ENCODE data around the gene COLEC12.

Gene COLEC12

DNA sequence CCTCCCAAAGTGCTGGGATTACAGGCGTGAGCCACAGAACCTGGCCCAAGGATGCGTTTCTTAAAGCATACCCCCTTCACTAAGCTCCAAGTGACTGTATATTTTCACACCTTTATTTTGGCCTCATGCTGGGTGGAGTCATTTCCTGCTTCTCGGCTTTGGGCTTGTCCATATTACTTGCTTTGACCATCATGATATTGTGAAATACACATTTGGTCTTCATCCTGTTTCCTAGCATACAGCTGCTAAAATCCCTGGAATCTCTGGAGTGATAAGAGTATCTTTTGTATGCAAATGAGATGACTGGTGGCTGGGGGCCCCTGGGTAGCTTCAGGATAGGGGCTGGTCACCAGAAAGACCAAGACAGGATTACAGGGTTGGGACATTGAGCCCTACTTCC, 17.6 kb upstream of the COLEC12 start:
- H3K27me3 ChIP-seq (ENCODE audit: low read length), result no peaks in the 10 kb centered on the region
- no peaks in the 10 kb centered on the region for H4K20me1 ChIP-seq (ENCODE audit: low read depth, low read length)
- H3K9ac ChIP-seq (ENCODE audit: low read length), result no peak overlapping the region
- H3K79me2 ChIP-seq (ENCODE audit: insufficient read depth, low read length), result no peaks in the 10 kb centered on the region
- H3K4me2 ChIP-seq (ENCODE audit: low read depth, low read length, poor library complexity, severe bottlenecking), result no peak overlapping the region
- H3K4me3 ChIP-seq (ENCODE audit: insufficient read depth, low read length, poor library complexity, severe bottlenecking), result no peak overlapping the region
- H3K9me2 ChIP-seq (replicated peaks; ENCODE audit: insufficient read depth, low read length), result no peaks in the 10 kb centered on the region
- no peak overlapping the region for H3K27ac ChIP-seq (ENCODE audit: low read depth, low read length)
- H3K9me3 ChIP-seq (ENCODE audit: insufficient read depth, low read length), result no peaks in the 10 kb centered on the region
- H2AFZ ChIP-seq (ENCODE audit: low read depth, low read length, severe bottlenecking), result no peak overlapping the region
- TF ChIP-seq, protein P1, sequence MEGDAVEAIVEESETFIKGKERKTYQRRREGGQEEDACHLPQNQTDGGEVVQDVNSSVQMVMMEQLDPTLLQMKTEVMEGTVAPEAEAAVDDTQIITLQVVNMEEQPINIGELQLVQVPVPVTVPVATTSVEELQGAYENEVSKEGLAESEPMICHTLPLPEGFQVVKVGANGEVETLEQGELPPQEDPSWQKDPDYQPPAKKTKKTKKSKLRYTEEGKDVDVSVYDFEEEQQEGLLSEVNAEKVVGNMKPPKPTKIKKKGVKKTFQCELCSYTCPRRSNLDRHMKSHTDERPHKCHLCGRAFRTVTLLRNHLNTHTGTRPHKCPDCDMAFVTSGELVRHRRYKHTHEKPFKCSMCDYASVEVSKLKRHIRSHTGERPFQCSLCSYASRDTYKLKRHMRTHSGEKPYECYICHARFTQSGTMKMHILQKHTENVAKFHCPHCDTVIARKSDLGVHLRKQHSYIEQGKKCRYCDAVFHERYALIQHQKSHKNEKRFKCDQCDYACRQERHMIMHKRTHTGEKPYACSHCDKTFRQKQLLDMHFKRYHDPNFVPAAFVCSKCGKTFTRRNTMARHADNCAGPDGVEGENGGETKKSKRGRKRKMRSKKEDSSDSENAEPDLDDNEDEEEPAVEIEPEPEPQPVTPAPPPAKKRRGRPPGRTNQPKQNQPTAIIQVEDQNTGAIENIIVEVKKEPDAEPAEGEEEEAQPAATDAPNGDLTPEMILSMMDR (IDR thresholded peaks at IDR 0.05; ENCODE audit: insufficient read depth, low read length, poor library complexity, severe bottlenecking), result no peak
- TF ChIP-seq EZH2phosphoT487 (conservative IDR thresholded peaks at IDR 0.05; ENCODE audit: low read length), result no peak
- no peaks in the 10 kb centered on the region for H3F3A ChIP-seq (ENCODE audit: insufficient read depth)
- no peaks in the 10 kb centered on the region for H3K36me3 ChIP-seq (ENCODE audit: low read length)

DNA sequence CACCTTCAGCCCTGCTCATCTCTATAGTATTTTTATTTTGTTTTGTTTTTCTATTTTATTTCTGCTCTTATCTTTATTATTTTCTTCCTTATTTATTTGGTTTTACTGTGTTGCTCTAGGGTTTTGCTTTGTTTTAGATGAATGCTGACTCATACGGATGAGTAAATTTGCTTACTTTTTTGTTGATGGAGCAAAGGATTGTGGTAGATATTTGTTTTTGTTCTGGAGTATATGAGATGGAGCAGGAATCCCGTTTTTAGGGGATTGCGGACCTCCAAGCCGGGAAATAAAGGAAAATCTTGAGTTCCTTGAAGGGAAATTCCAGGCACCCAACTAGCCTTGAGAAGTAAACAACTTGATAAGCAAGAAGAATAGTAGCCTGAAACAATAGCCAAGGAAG, 15.3 kb upstream of the COLEC12 start:
- Histone ChIP-seq H3K27me3 (ENCODE audit: low read length) (no peaks in the 10 kb centered on the region), H3K4me3 (ENCODE audit: insufficient read depth, low read length, poor library complexity, severe bottlenecking) (no peak overlapping the region), H3K9me2 (replicated peaks; ENCODE audit: insufficient read depth, low read length) (no peaks in the 10 kb centered on the region), H3K27ac (ENCODE audit: low read depth, low read length) (no peak overlapping the region), H3K79me2 (ENCODE audit: insufficient read depth, low read length) (no peaks in the 10 kb centered on the region), H4K20me1 (ENCODE audit: low read depth, low read length) (no peaks in the 10 kb centered on the region), H3K9me3 (ENCODE audit: insufficient read depth, low read length) (no peaks in the 10 kb centered on the region), H3F3A (ENCODE audit: insufficient read depth) (no peaks in the 10 kb centered on the region), H3K36me3 (ENCODE audit: low read length) (no peaks in the 10 kb centered on the region), H3K4me2 (ENCODE audit: low read depth, low read length, poor library complexity, severe bottlenecking) (no peak overlapping the region), H2AFZ (ENCODE audit: low read depth, low read length, severe bottlenecking) (no peak overlapping the region), H3K9ac (ENCODE audit: low read length) (no peak overlapping the region)
- TF ChIP-seq, protein P1 (IDR thresholded peaks at IDR 0.05; ENCODE audit: insufficient read depth, low read length, poor library complexity, severe bottlenecking), result no peak
- no peak for TF ChIP-seq EZH2phosphoT487 (conservative IDR thresholded peaks at IDR 0.05; ENCODE audit: low read length)

DNA sequence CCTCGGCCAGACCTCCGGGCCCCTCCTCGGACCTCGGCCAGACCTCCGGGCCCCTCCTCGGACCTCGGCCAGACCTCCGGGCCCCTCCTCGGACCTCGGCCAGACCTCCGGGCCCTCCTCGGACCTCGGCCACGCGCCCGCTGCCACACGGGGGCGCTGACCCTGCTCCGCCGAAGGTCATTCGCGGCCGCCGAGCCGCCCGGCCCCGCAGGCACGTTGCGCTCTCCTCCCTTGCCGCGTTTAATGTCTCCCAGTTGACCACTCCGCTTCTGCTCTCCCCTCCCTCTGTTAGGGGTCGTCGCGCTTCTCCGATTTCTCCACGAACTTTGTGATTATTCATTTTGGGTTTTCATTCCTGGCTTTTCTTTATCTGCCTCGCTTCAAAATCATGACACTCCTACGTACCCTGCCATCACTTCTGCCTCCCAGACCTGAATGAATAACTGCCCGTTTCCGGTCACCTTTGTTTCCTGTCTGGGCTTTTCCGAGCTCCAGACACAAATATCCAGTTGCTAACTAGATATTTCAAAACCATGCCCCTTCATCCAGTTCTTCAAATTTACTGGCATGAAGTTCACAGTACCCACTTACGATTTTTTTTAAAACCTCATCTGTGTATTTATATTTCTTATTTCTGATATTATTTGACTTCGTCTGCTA, 14.8 kb upstream of the COLEC12 start:
- H3K79me2 ChIP-seq (ENCODE audit: insufficient read depth, low read length), result no peaks in the 10 kb centered on the region
- H3K9me2 ChIP-seq (replicated peaks; ENCODE audit: insufficient read depth, low read length), result no peaks in the 10 kb centered on the region
- H3K4me3 ChIP-seq (ENCODE audit: insufficient read depth, low read length, poor library complexity, severe bottlenecking), result no peak overlapping the region
- H3K9ac ChIP-seq (ENCODE audit: low read length), result no peak overlapping the region
- no peak overlapping the region for H3K27ac ChIP-seq (ENCODE audit: low read depth, low read length)
- H3F3A ChIP-seq (ENCODE audit: insufficient read depth), result no peaks in the 10 kb centered on the region
- H2AFZ ChIP-seq (ENCODE audit: low read depth, low read length, severe bottlenecking), result no peak overlapping the region
- no peaks in the 10 kb centered on the region for H3K27me3 ChIP-seq (ENCODE audit: low read length)
- no peaks in the 10 kb centered on the region for H4K20me1 ChIP-seq (ENCODE audit: low read depth, low read length)
- no peaks in the 10 kb centered on the region for H3K36me3 ChIP-seq (ENCODE audit: low read length)
- H3K4me2 ChIP-seq (ENCODE audit: low read depth, low read length, poor library complexity, severe bottlenecking), result no peak overlapping the region
- H3K9me3 ChIP-seq (ENCODE audit: insufficient read depth, low read length), result no peaks in the 10 kb centered on the region
- TF ChIP-seq, protein P1 (IDR thresholded peaks at IDR 0.05; ENCODE audit: insufficient read depth, low read length, poor library complexity, severe bottlenecking), result no peak
- TF ChIP-seq EZH2phosphoT487 (conservative IDR thresholded peaks at IDR 0.05; ENCODE audit: low read length), result no peak
